ENCODE results near the gene DVL3.

The DVL3 gene

DNA sequence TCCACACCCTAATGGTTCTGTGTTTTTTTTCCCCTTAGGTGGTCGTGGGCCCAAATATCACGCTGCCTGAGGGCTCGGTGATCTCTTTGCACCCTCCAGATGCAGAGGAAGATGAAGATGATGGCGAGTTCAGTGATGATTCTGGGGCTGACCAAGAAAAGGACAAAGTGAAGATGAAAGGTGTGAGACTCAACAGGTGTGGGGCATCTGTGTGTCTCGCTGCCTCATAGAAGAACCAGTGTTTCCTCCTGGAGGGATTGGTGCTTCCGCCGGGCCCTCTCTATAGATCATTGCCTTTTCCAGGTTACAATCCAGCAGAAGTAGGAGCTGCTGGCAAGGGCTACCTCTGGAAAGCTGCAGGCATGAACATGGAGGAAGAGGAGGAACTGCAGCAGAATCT is 13.0 kb upstream of the DVL3 start:
- no peak for DNase-seq (ENCODE audit: low read depth)
- TF ChIP-seq, protein P1, sequence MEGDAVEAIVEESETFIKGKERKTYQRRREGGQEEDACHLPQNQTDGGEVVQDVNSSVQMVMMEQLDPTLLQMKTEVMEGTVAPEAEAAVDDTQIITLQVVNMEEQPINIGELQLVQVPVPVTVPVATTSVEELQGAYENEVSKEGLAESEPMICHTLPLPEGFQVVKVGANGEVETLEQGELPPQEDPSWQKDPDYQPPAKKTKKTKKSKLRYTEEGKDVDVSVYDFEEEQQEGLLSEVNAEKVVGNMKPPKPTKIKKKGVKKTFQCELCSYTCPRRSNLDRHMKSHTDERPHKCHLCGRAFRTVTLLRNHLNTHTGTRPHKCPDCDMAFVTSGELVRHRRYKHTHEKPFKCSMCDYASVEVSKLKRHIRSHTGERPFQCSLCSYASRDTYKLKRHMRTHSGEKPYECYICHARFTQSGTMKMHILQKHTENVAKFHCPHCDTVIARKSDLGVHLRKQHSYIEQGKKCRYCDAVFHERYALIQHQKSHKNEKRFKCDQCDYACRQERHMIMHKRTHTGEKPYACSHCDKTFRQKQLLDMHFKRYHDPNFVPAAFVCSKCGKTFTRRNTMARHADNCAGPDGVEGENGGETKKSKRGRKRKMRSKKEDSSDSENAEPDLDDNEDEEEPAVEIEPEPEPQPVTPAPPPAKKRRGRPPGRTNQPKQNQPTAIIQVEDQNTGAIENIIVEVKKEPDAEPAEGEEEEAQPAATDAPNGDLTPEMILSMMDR (IDR thresholded peaks at IDR 0.05; ENCODE audit: control insufficient read depth, insufficient read depth, low read depth, low read length, missing control alignments), result no peak
- H3K4me3 ChIP-seq (ENCODE audit: control insufficient read depth, low read depth, low read length), result no peak overlapping the region

DNA sequence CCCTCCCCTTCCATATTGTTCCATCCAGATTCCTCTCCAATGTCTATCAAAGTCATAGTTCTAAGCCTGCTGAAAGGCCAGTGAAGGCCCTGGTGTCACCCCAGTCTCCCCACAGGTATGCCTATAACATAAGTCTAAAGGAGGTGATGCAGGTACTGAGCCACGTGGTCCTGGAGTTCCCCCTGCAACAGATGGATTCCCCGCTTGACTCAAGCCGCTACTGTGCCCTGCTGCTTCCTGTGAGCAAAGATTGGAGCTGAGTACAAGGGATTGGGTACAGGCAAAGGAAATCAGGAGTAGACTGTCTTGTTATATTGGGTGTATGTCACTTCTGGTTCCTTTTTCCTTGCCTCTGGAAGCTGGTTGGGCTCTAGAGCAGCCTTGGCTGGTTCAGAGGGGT is 11.8 kb upstream of the DVL3 start:
- TF ChIP-seq, protein P1 (IDR thresholded peaks at IDR 0.05; ENCODE audit: control insufficient read depth, insufficient read depth, low read depth, low read length, missing control alignments), result no peak
- no peak for DNase-seq (ENCODE audit: low read depth)
- H3K4me3 ChIP-seq (ENCODE audit: control insufficient read depth, low read depth, low read length), result no peak overlapping the region

DNA sequence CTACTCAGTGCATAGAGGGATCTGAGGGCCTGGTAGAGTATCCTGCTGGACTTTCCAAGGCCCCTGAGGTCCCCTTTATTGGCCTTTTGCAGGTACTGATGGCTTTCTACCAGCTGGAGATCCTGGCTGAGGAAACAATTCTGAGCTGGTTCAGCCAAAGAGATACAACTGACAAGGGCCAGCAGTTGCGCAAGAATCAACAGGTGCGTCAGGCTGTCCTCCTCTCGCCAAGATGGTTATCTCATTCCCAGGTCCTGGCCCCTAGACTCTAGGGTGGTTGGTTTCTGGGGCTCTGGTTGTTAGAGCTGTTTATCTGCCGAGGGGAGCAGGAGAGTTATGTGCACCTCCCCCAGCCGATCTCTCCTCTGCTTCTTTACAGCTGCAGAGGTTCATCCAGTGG is 10.7 kb upstream of the DVL3 start:
- H3K4me3 ChIP-seq (ENCODE audit: control insufficient read depth, low read depth, low read length), result no peak overlapping the region
- no peak for DNase-seq (ENCODE audit: low read depth)
- TF ChIP-seq, protein P1 (IDR thresholded peaks at IDR 0.05; ENCODE audit: control insufficient read depth, insufficient read depth, low read depth, low read length, missing control alignments), result no peak

DNA sequence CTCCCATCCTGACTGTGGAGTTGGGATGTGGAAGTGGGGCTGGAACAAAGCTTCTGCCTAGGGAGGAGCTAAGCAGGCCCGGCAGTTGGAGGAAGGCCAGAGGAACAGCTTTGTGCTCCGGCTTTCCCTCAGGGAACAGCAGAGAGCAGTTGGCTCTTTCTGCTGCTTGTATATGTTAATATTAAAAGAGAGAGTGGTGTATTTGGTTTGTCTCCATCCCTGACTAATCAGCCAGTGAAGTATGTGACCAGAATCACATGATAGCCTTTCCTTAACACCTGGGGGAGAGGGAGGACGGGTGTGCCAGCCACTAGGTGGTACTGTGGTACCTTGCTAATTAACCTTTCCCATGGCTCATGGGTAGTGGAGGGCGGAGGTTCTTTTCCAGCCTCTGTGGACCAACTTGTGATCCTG is 10.1 kb upstream of the DVL3 start:
- TF ChIP-seq, protein P1 (IDR thresholded peaks at IDR 0.05; ENCODE audit: control insufficient read depth, insufficient read depth, low read depth, low read length, missing control alignments), result peak; percentile 35
- DNase-seq (ENCODE audit: low read depth), result no peak

DNA sequence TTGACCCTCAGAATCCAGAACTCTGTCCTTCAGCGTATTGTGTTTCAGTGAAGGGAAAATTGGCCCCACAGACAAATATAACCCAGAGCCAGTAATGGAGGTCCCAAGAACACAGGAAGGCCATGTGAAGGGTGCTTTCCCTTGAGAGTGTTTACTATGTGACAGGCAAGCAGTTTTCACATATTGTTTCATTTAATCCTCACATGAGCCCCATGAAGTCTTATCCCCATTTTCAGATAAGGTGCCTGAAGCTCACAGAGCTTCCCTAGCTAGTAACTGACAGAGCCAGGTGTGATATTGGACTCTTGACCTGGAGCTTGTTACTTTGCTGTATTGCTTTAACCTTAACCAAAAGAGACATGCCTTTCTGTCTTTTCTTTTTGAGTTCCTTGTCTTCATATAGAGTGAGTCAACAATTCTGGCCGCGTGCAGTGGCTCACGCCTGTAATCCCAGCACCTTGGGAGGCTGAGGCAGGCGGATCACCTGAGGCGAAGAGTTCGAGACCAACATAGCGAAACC is 9.4 kb upstream of the DVL3 start:
- TF ChIP-seq, protein P1 (IDR thresholded peaks at IDR 0.05; ENCODE audit: control insufficient read depth, insufficient read depth, low read depth, low read length, missing control alignments), result no peak
- DNase-seq (ENCODE audit: low read depth), result no peak
- no peak overlapping the region for H3K4me3 ChIP-seq (ENCODE audit: control insufficient read depth, low read depth, low read length)

More for the DNA sequence above, 10.1 kb upstream of the DVL3 start:
- H3K4me3 ChIP-seq (ENCODE audit: control insufficient read depth, low read depth, low read length), result no peak overlapping the region

DNA sequence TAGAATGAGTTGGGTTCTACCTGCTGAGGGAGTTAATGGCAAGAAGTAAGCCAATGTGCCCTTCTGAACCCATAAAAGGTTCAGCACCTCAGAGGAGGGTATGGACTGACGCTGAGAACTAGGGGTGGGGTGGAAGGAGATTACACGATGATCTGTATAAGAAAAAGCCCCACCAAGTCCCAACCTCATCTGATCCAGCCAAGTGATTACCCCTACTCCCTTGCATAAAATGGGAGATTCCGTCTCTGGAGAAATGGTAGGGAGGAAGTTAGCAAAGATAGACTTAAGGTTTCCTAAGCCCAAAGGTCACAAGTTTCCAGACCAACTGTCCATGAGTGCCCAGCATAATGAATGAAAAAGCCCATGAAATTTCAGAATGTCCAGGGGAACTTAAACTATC is 7.1 kb upstream of the DVL3 start:
- DNase-seq (ENCODE audit: low read depth), result no peak
- no peak overlapping the region for H3K4me3 ChIP-seq (ENCODE audit: control insufficient read depth, low read depth, low read length)
- TF ChIP-seq, protein P1 (IDR thresholded peaks at IDR 0.05; ENCODE audit: control insufficient read depth, insufficient read depth, low read depth, low read length, missing control alignments), result no peak

DNA sequence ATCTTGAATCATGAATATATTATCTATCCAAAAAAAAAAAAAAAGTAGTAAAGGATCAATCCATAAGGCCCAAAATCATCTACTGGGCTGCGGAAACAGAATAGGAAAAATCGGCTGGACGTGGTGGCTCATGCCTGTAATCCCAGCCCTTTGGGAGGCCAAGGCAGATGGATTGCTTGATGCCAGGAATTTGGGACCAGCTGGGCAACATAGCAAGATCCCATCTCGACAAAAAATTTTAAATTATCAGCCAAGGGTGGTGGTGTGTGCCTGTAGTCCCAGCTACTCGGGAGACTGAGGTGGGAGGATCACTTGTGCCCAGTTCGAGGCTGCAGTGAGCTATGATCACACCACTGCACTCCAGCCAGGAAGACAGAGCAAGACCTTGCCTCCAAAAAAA is 6.1 kb upstream of the DVL3 start:
- H3K4me3 ChIP-seq (ENCODE audit: control insufficient read depth, low read depth, low read length), result no peak overlapping the region
- TF ChIP-seq, protein P1 (IDR thresholded peaks at IDR 0.05; ENCODE audit: control insufficient read depth, insufficient read depth, low read depth, low read length, missing control alignments), result no peak
- no peak for DNase-seq (ENCODE audit: low read depth)

All from AG09309 (cell line).